GM23338 (cell line): ENCODE measurements around the gene ZNF689. TPM values are rescaled to one million over a fixed set of nuclear protein-coding genes. Genes with fewer than 3 reads are reported as not detected.

Source experiments
- ATAC-seq: fragments of 200-7000 bp; cut with Tn5 transposase; 3 replicates; pipeline ENCODE4 v1.9.1; 2020
- DNase-seq: peaks from one replicate; pipeline ENCODE4 v3.0.0-alpha.2; 2015; ENCODE audit warnings: low spot score
- H2AFZ ChIP-seq: fragments of 200-600 bp; sonication (generic); 2 replicates; pipeline ENCODE4 v1.8.0; 2016; ENCODE audit warnings: antibody characterized with exemption, mild to moderate bottlenecking, moderate library complexity
- H3F3A ChIP-seq: fragments of 200-600 bp; sonication (generic); replicated peaks from 2 replicates; pipeline ENCODE4 v1.8.0; 2017; ENCODE audit warnings: antibody characterized with exemption, mixed run types, low read depth
- H3K27ac ChIP-seq: fragments of 200-600 bp; sonication (generic); 2 replicates; pipeline ENCODE4 v1.6.1; 2016; ENCODE audit warnings: low read depth
- H3K27me3 ChIP-seq: fragments of 200-600 bp; sonication (generic); 2 replicates; pipeline ENCODE4 v1.8.0; 2016; ENCODE audit warnings: mild to moderate bottlenecking, mixed run types, moderate library complexity; ENCODE audit not compliant: insufficient read depth
- H3K36me3 ChIP-seq: fragments of 200-600 bp; sonication (generic); 2 replicates; pipeline ENCODE4 v1.8.0; 2016; ENCODE audit warnings: mild to moderate bottlenecking; ENCODE audit not compliant: insufficient read depth
- H3K4me1 ChIP-seq: fragments of 200-600 bp; sonication (generic); 2 replicates; pipeline ENCODE4 v1.8.0; 2016; ENCODE audit warnings: mild to moderate bottlenecking, moderate library complexity; ENCODE audit not compliant: insufficient read depth
- H3K4me2 ChIP-seq: fragments of 200-600 bp; sonication (generic); 2 replicates; pipeline ENCODE4 v1.7.1; 2017; ENCODE audit warnings: mixed run types
- H3K4me3 ChIP-seq: fragments of 200-600 bp; sonication (generic); 2 replicates; pipeline ENCODE4 v1.6.1; 2016; ENCODE audit warnings: mixed run types
- H3K79me2 ChIP-seq: fragments of 200-600 bp; sonication (generic); replicated peaks from 2 replicates; pipeline ENCODE4 v1.8.0; 2017; ENCODE audit warnings: mild to moderate bottlenecking; ENCODE audit not compliant: insufficient read depth
- H3K9me2 ChIP-seq: fragments of 200-600 bp; sonication (generic); 2 replicates; pipeline ENCODE4 v1.8.0; 2017; ENCODE audit not compliant: insufficient read depth
- H4K20me1 ChIP-seq: fragments of 200-600 bp; sonication (generic); replicated peaks from 2 replicates; pipeline ENCODE4 v1.8.0; 2017; ENCODE audit warnings: mild to moderate bottlenecking; ENCODE audit not compliant: insufficient read depth
- H3K27ac Mint-ChIP-seq: 2 replicates; pipeline ENCODE4 v1.8.0; 2020; ENCODE audit warnings: inconsistent platforms, mild to moderate bottlenecking, moderate library complexity, mixed read lengths
- H3K27me3 Mint-ChIP-seq: 3 replicates; pipeline ENCODE4 v1.8.0; 2022; ENCODE audit warnings: low read depth, mild to moderate bottlenecking, moderate library complexity, mixed read lengths, inconsistent platforms; ENCODE audit not compliant: insufficient read depth, poor library complexity
- H3K36me3 Mint-ChIP-seq: 3 replicates; pipeline ENCODE4 v1.8.0; 2021; ENCODE audit warnings: low read depth, mild to moderate bottlenecking, inconsistent platforms, moderate library complexity, mixed read lengths
- H3K4me1 Mint-ChIP-seq: 3 replicates; pipeline ENCODE4 v1.8.0; 2020; ENCODE audit warnings: mild to moderate bottlenecking, inconsistent platforms, mixed read lengths
- H3K4me3 Mint-ChIP-seq: 3 replicates; pipeline ENCODE4 v1.8.0; 2021; ENCODE audit warnings: moderate library complexity, mild to moderate bottlenecking, inconsistent platforms, mixed read lengths
- H3K9me3 Mint-ChIP-seq: 3 replicates; pipeline ENCODE4 v1.8.0; 2020; ENCODE audit warnings: moderate library complexity, mild to moderate bottlenecking, inconsistent platforms, mixed read lengths
- CREB1 ChIP-seq: fragments of 250-450 bp; sonication (Bioruptor Pico); IDR thresholded peaks from 2 replicates; pipeline ENCODE4 v1.5.0; 2020; ENCODE audit warnings: low read depth, mild to moderate bottlenecking, moderate library complexity
- CTCF ChIP-seq, 2 experiments: fragments of 200-600 bp in 1 of 2; sonication (generic) in 1 of 2; conservative IDR thresholded peaks; 2 replicates each; pipeline versions ENCODE4 v1.5.1 to v1.6.1; 2016 to 2017; ENCODE audit warnings: antibody characterized with exemption in 2 of 2, low read depth in 2 of 2, mild to moderate bottlenecking in 2 of 2, moderate library complexity in 1 of 2
- ETS1 ChIP-seq: IDR thresholded peaks from 2 replicates; pipeline ENCODE4 v1.6.1; 2016; ENCODE audit warnings: antibody characterized with exemption
- EZH2 ChIP-seq: fragments of 200-600 bp; sonication (generic); IDR thresholded peaks from one replicate; pipeline ENCODE4 v1.8.0; 2017; ENCODE audit warnings: antibody characterized with exemption, mild to moderate bottlenecking, low read depth; ENCODE audit not compliant: unreplicated experiment
- EZH2phosphoT487 ChIP-seq: fragments of 200-600 bp; sonication (generic); IDR thresholded peaks from one replicate; pipeline ENCODE4 v1.8.1; 2018; ENCODE audit warnings: antibody characterized with exemption; ENCODE audit not compliant: unreplicated experiment
- JUNB ChIP-seq: IDR thresholded peaks from one replicate; pipeline ENCODE4 v1.6.1; 2016; ENCODE audit warnings: antibody characterized with exemption; ENCODE audit not compliant: unreplicated experiment
- NANOG ChIP-seq: IDR thresholded peaks from 2 replicates; pipeline ENCODE4 v1.6.1; 2016; ENCODE audit warnings: antibody characterized with exemption, borderline replicate concordance
- POLR2AphosphoS5 ChIP-seq: IDR thresholded peaks from 2 replicates; pipeline ENCODE4 v1.6.1; 2016; ENCODE audit warnings: antibody characterized with exemption, low read depth
- ZNF114 ChIP-seq: fragments of 250-450 bp; sonication (Bioruptor Pico); IDR thresholded peaks from 2 replicates; pipeline ENCODE4 v1.5.0; 2020; ENCODE audit warnings: mild to moderate bottlenecking, moderate library complexity
- ZNF462 ChIP-seq: fragments of 250-450 bp; sonication (Bioruptor Pico); IDR thresholded peaks from 2 replicates; pipeline ENCODE4 v1.5.0; 2020; ENCODE audit warnings: mild to moderate bottlenecking, moderate library complexity
- polyA plus RNA-seq: library from polyadenylated mRNA; unstranded; fragments of >200 nt; fragmentation: Nextera tagmentation; extraction: Ambion mirVana; gene quantifications from 2 replicates; pipeline ENCODE4 v1.2.1, GENCODE V29; 2016
- total RNA-seq: library from RNA; depleted of rRNA; stranded (reverse); fragments of >200 nt; shearing (Covaris generic); gene quantifications from 2 replicates; pipeline ENCODE4 v1.2.3, GENCODE V29; 2014

ZNF689 gene
- total and polyA plus RNA-seq, 2 experiments from 2014 or later: 5.3 to 16.7 TPM

- TF ChIP-seq NANOG (no peak), JUNB (no peak)
Measured at GRCh38 chr16:30553393-30553899, 56.7 kb downstream of the ZNF689 start (continued).

GRCh38 chr16:30552956-30553355 lies 57.2 kb downstream of the ZNF689 start:
- H3K9me3 Mint-ChIP-seq: no peaks in the 10 kb centered on the region
- no peak overlapping the region for H3K4me2 ChIP-seq
- H3K36me3 ChIP-seq: no peaks in the 10 kb centered on the region; the same call in 1 of the 2 replicates
- no peak for DNase-seq
- H3K4me1 ChIP-seq: peaks cover 24% of the 10 kb centered on the region
- 0 out of 2 replicates have a peak, but pooled peaks cover 3% of the 10 kb centered on the region for H3F3A ChIP-seq
- no peak overlapping the region for H3K4me3 ChIP-seq
- H3K27ac ChIP-seq: no peak overlapping the region
- H3K36me3 Mint-ChIP-seq: peaks cover 21% of the 10 kb centered on the region
- no peaks in the 10 kb centered on the region for H4K20me1 ChIP-seq
- peaks cover 20% of the 10 kb centered on the region for H3K4me1 Mint-ChIP-seq
- no peak overlapping the region for H3K4me3 Mint-ChIP-seq
- no peak for TF ChIP-seq JUNB
- no peak for TF ChIP-seq POLR2AphosphoS5
- no peak for TF ChIP-seq ETS1
- no peak for TF ChIP-seq ZNF114 (CRISPR knock-in tag)
- TF ChIP-seq EZH2: no peak
- TF ChIP-seq EZH2phosphoT487: no peak
- no peak for TF ChIP-seq CREB1 (CRISPR knock-in tag)
- TF ChIP-seq CTCF (conservative IDR thresholded peaks at IDR 0.05; ENCODE audit: low read depth in 2 of 2): no peak
- no peak for TF ChIP-seq ZNF462 (CRISPR knock-in tag)
- H3K27me3 ChIP-seq: no peaks in the 10 kb centered on the region
- peaks cover 3% of the 10 kb centered on the region; the same call in 1 of the 2 replicates for H3K79me2 ChIP-seq
- no peak overlapping the region for H2AFZ ChIP-seq
- H3K27ac Mint-ChIP-seq: no peak overlapping the region
- no peaks in the 10 kb centered on the region for H3K9me2 ChIP-seq
- ATAC-seq: no peak
- peaks cover 2% of the 10 kb centered on the region for H3K27me3 Mint-ChIP-seq
